MM.1S (cell line): ENCODE results near the gene LCE7A.

Experiments used
- DNase-seq: peaks from one replicate; pipeline ENCODE4 v3.0.0-alpha.2; 2015
- H2AFZ ChIP-seq: fragments of 300-600 bp; sonication (generic); 2 replicates; pipeline ENCODE4 v1.6.0; 2016; ENCODE audit warnings: antibody characterized with exemption, low read length
- H3F3A ChIP-seq: fragments of 300-600 bp; sonication (generic); 2 replicates; pipeline ENCODE4 v1.6.1; 2016; ENCODE audit warnings: mild to moderate bottlenecking, antibody characterized with exemption, low read length, moderate library complexity, mixed read lengths; ENCODE audit not compliant: insufficient read depth
- H3K27ac ChIP-seq: fragments of 300-600 bp; sonication (generic); 2 replicates; pipeline ENCODE4 v1.5.1; 2016; ENCODE audit warnings: mild to moderate bottlenecking, low read length
- H3K27me3 ChIP-seq: fragments of 300-600 bp; sonication (generic); replicated peaks from 2 replicates; pipeline ENCODE4 v1.6.0; 2016; ENCODE audit warnings: low read length; ENCODE audit not compliant: insufficient read depth
- H3K36me3 ChIP-seq: fragments of 300-600 bp; sonication (generic); replicated peaks from 2 replicates; pipeline ENCODE4 v1.6.1; 2016; ENCODE audit warnings: mild to moderate bottlenecking, low read length, mixed read lengths; ENCODE audit not compliant: insufficient read depth
- H3K4me1 ChIP-seq: fragments of 300-600 bp; sonication (generic); 2 replicates; pipeline ENCODE4 v1.6.1; 2016; ENCODE audit warnings: low read length, mixed read lengths
- H3K4me2 ChIP-seq: fragments of 300-600 bp; sonication (generic); 2 replicates; pipeline ENCODE4 v1.6.0; 2016; ENCODE audit warnings: low read depth, low read length
- H3K4me3 ChIP-seq: fragments of 300-600 bp; sonication (generic); 2 replicates; pipeline ENCODE4 v1.5.1; 2016; ENCODE audit warnings: low read length, mixed read lengths
- H3K79me2 ChIP-seq: fragments of 300-600 bp; sonication (generic); 2 replicates; pipeline ENCODE4 v1.6.1; 2016; ENCODE audit warnings: mixed run types, low read length, mixed read lengths
- H3K9ac ChIP-seq: fragments of 300-600 bp; sonication (generic); 2 replicates; pipeline ENCODE4 v1.6.1; 2016; ENCODE audit warnings: low read length, mixed read lengths
- H3K9me2 ChIP-seq: fragments of 300-600 bp; sonication (generic); replicated peaks from 2 replicates; pipeline ENCODE4 v1.6.1; 2016; ENCODE audit warnings: mild to moderate bottlenecking, low read length, mixed read lengths; ENCODE audit not compliant: insufficient read depth
- H3K9me3 ChIP-seq: fragments of 300-600 bp; sonication (generic); replicated peaks from 2 replicates; pipeline ENCODE4 v1.6.1; 2016; ENCODE audit warnings: mild to moderate bottlenecking, low read length, mixed read lengths; ENCODE audit not compliant: insufficient read depth
- H4K20me1 ChIP-seq: fragments of 300-600 bp; sonication (generic); 2 replicates; pipeline ENCODE4 v1.6.1; 2016; ENCODE audit warnings: mild to moderate bottlenecking, low read length, moderate library complexity, mixed read lengths; ENCODE audit not compliant: insufficient read depth
- EZH2 ChIP-seq: fragments of 300-600 bp; sonication (generic); optimal IDR thresholded peaks from 2 replicates; pipeline ENCODE3; 2017; ENCODE audit warnings: low read depth, mild to moderate bottlenecking, antibody characterized with exemption, low read length, mixed read lengths
- EZH2phosphoT487 ChIP-seq: fragments of 300-600 bp; sonication (generic); IDR thresholded peaks from 2 replicates; pipeline ENCODE4 v1.6.1; 2018; ENCODE audit warnings: antibody characterized with exemption, low read length
- TF ChIP-seq, protein P1 (sequence below): fragments of 300-600 bp; sonication (generic); IDR thresholded peaks from 2 replicates; pipeline ENCODE4 v1.5.1; 2016; ENCODE audit warnings: antibody characterized with exemption, low read length, mixed read lengths

Gene LCE7A, protein sequence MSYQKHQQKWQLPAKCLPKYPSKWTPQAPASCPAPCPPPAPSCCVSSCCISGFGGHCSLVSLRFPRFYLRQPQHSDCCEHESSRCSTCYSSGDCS

DNA sequence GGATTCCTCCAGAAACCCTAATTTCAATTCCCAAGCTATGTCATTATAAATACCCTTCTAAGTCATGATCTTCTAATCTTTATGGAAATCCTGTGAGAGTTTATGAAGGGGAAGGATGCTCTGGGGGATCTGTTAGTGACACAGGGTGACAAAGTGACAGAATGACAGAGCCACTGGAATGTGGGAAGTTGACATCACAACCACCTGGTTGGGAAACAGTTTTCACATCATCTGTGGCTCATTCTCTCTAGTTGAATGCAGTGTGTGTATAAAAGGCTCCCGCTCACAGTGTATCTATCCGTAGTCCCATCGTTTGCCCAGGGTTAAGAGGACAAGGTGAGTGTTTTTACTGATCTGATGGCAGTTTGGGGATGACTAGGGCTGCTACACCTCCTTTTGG is at the start of gene LCE7A:
Gene LCE7A (plus strand): TSS at position 301 of the 400 bp plus-strand sequence. CDS start 702 bp downstream, outside the sequence.
- no peaks in the 10 kb centered on the region for H3K9me3 ChIP-seq
- H3K27me3 ChIP-seq = no peaks in the 10 kb centered on the region
- H2AFZ ChIP-seq = no peak within 1 kb of the TSS
- H3K27ac ChIP-seq = no peak within 1 kb of the TSS
- no peak for DNase-seq
- no peaks in the 10 kb centered on the region for H3K79me2 ChIP-seq
- no peaks in the 10 kb centered on the region for H3K4me1 ChIP-seq
- no peaks in the 10 kb centered on the region for H3F3A ChIP-seq
- H3K4me2 ChIP-seq = no peak within 1 kb of the TSS
- no peak within 1 kb of the TSS for H3K4me3 ChIP-seq
- no peak within 1 kb of the TSS for H3K9ac ChIP-seq
- no peak for TF ChIP-seq EZH2
- TF ChIP-seq EZH2phosphoT487 = no peak
- TF ChIP-seq, protein P1, sequence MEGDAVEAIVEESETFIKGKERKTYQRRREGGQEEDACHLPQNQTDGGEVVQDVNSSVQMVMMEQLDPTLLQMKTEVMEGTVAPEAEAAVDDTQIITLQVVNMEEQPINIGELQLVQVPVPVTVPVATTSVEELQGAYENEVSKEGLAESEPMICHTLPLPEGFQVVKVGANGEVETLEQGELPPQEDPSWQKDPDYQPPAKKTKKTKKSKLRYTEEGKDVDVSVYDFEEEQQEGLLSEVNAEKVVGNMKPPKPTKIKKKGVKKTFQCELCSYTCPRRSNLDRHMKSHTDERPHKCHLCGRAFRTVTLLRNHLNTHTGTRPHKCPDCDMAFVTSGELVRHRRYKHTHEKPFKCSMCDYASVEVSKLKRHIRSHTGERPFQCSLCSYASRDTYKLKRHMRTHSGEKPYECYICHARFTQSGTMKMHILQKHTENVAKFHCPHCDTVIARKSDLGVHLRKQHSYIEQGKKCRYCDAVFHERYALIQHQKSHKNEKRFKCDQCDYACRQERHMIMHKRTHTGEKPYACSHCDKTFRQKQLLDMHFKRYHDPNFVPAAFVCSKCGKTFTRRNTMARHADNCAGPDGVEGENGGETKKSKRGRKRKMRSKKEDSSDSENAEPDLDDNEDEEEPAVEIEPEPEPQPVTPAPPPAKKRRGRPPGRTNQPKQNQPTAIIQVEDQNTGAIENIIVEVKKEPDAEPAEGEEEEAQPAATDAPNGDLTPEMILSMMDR = no peak
- H4K20me1 ChIP-seq = no peaks in the 10 kb centered on the region
- no peaks in the 10 kb centered on the region for H3K36me3 ChIP-seq
- no peaks in the 10 kb centered on the region for H3K9me2 ChIP-seq

DNA sequence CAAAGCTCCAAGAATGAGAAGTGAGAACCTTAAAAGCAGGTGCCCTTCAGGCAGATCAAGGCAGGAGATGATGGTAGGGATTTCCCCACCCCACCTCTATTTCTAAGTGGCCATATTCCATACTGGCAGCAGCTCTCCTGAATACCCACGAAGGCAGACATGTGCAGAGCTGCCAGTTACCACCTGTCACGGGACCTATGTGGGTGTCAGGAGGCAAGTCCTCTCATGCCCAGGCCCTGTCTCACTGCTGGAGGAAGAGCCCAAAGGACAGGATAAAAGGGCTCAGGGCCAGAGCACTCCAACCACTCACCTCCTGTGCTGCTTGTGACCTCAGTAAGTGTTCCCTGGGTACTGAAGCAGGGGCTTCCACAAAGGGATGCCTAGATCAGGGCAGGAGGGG is 48.7 kb upstream of the LCE7A start:
- TF ChIP-seq EZH2 (no peak), EZH2phosphoT487 (no peak)
- TF ChIP-seq, protein P1 = no peak
- no peak for DNase-seq
- Histone ChIP-seq H3K27me3 (no peaks in the 10 kb centered on the region), H2AFZ (no peak overlapping the region), H3K9ac (no peak overlapping the region), H3F3A (no peaks in the 10 kb centered on the region), H3K9me2 (no peaks in the 10 kb centered on the region), H3K36me3 (no peaks in the 10 kb centered on the region), H3K9me3 (no peaks in the 10 kb centered on the region), H3K4me2 (no peak overlapping the region), H3K79me2 (no peaks in the 10 kb centered on the region), H3K27ac (no peak overlapping the region), H3K4me3 (no peak overlapping the region), H3K4me1 (no peaks in the 10 kb centered on the region), H4K20me1 (no peaks in the 10 kb centered on the region)

DNA sequence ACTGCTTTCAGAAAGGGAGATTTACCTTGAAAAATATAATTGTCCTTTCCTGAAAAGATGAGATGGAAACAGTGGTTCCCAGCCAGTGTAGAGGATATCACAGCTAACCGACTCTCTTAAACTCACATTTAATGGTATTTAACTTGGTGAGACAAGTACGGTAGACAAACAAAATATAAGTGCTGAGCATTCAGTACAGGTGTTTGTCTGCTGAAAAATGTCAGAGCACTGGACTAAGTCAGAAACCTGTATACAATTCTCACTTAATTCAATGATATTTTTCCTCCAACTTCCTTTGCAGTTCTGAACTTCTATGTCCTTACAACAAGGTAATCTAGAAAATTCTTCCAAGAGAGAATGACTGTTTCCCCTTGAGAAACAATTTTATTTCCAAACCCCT is 48.1 kb upstream of the LCE7A start, which contains the start of gene LCE1B:
Gene LCE1B (plus strand): TSS at position 301 of the 400 bp plus-strand sequence. CDS start 476 bp downstream, outside the sequence.
- Histone ChIP-seq H3K79me2 (no peaks in the 10 kb centered on the region), H3K4me3 (no peak within 1 kb of the TSS), H3K4me1 (no peaks in the 10 kb centered on the region), H4K20me1 (no peaks in the 10 kb centered on the region), H2AFZ (no peak within 1 kb of the TSS), H3K4me2 (no peak within 1 kb of the TSS), H3K9me2 (no peaks in the 10 kb centered on the region), H3K27ac (no peak within 1 kb of the TSS), H3F3A (no peaks in the 10 kb centered on the region), H3K27me3 (no peaks in the 10 kb centered on the region), H3K9me3 (no peaks in the 10 kb centered on the region), H3K9ac (no peak within 1 kb of the TSS), H3K36me3 (no peaks in the 10 kb centered on the region)
- no peak for DNase-seq
- TF ChIP-seq EZH2phosphoT487 = no peak
- TF ChIP-seq EZH2 = no peak
- TF ChIP-seq, protein P1 = no peak
